ENCODE results near the gene OASL. TPM values are rescaled to one million over a fixed set of nuclear protein-coding genes. Genes with fewer than 3 reads are reported as not detected.

Gene OASL
- total and polyA plus RNA-seq, 9 of the 15 experiments (the other 6 are each of a cell fraction or from before 2014, with no cell fraction given) = 0.14 TPM; not detected in 8

DNA sequence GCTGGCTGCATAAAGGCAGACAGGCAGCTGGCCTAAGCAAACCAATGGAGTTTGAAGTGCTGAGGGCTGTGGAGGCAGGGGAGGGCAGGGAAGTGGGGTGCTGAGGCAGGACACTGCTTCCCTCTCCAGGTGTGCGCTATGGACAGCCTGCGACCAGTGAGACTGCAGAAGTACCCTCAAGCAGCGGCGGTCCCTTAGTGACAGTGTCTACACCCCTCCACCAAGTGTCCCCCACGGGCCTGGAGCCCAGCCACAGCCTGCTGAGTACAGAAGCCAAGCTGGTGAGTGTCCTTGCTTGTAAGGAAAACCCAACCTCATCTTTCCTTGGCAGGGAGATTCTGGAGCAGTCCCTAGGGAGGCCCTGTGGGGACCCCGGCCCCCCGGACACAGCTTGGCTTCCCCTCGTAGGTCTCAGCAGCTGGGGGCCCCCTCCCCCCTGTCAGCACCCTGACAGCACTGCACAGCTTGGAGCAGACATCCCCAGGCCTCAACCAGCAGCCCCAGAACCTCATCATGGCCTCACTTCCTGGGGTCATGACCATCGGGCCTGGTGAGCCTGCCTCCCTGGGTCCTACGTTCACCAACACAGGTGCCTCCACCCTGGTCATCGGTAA, 42.8 kb downstream of the OASL start (continued):
- TF ChIP-seq, protein P1, sequence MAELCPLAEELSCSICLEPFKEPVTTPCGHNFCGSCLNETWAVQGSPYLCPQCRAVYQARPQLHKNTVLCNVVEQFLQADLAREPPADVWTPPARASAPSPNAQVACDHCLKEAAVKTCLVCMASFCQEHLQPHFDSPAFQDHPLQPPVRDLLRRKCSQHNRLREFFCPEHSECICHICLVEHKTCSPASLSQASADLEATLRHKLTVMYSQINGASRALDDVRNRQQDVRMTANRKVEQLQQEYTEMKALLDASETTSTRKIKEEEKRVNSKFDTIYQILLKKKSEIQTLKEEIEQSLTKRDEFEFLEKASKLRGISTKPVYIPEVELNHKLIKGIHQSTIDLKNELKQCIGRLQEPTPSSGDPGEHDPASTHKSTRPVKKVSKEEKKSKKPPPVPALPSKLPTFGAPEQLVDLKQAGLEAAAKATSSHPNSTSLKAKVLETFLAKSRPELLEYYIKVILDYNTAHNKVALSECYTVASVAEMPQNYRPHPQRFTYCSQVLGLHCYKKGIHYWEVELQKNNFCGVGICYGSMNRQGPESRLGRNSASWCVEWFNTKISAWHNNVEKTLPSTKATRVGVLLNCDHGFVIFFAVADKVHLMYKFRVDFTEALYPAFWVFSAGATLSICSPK (IDR thresholded peaks at IDR 0.05; ENCODE audit: borderline replicate concordance) = no peak
- TF ChIP-seq NBN (IDR thresholded peaks at IDR 0.05; ENCODE audit: low read depth) (no peak), ZNF143 (CRISPR knock-in tag; IDR thresholded peaks at IDR 0.05) (no peak)

- Histone ChIP-seq H3K9me3 (replicated peaks; ENCODE audit: control insufficient read depth, insufficient read depth, low read depth, low read length) (no peaks in the 10 kb centered on the region), H2AFZ (ENCODE audit: low read depth, low read length) (no peak overlapping the region), H3K4me1 (replicated peaks in 1 of 2; ENCODE audit: control insufficient read depth in 2 of 2, insufficient read depth in 2 of 2, low read length in 2 of 2) (peaks cover 0 to 12% of the 10 kb centered on the region in 2 experiments; a peak in 2 of 5 replicates), H3K27me3 (ENCODE audit: control insufficient read depth in 2 of 2, insufficient read depth in 2 of 2, low read length in 2 of 2) (peaks cover under 1 to 31% of the 10 kb centered on the region in 2 experiments; a peak in 3 of 5 replicates), H3K4me2 (ENCODE audit: insufficient read depth, low read length) (no peak overlapping the region), H3K9ac (ENCODE audit: insufficient read depth in 1 of 2, low read depth in 2 of 2, low read length in 2 of 2) (no peak overlapping the region), H3K27ac (ENCODE audit: extremely low read depth, low read depth, low read length) (no peak overlapping the region), H3K79me2 (ENCODE audit: control insufficient read depth, insufficient read depth, low read length) (no peaks in the 10 kb centered on the region), H3K9me1 (ENCODE audit: control insufficient read depth, insufficient read depth, low read length) (no peaks in the 10 kb centered on the region), H3K4me3 (no peak overlapping the region), H4K20me1 (replicated peaks; ENCODE audit: control insufficient read depth, insufficient read depth, low read length) (no peaks in the 10 kb centered on the region; the same call in 1 of the 2 replicates), H3K36me3 (ENCODE audit: control insufficient read depth, insufficient read depth, low read length) (no peaks in the 10 kb centered on the region)
- no peak for DNase-seq (ENCODE audit: extremely low read depth in 1 of 4, low spot score in 3 of 4)
- no peak for FAIRE-seq
- ChIA-PET POLR2A (no interaction called here), CTCF (ENCODE audit: low intra/inter-chr PET ratio) (no interaction called here)
- in situ Hi-C loops (cut with MboI) (no loop called here), intact Hi-C loops (cut with micrococcal nuclease) (no loop called here)
- no peak for ATAC-seq
- WGBS (ENCODE audit: insufficient coverage, low coverage, missing lambda C conversion rate) = 4% methylated on average over 2 of the region's 2 CpGs
- BruUV-seq (replicated peaks) = no TSS peak
- TF ChIP-seq TOE1 (IDR thresholded peaks at IDR 0.05; ENCODE audit: borderline replicate concordance) (peak; percentile 41; the same call in 1 of the 2 replicates), TOE1 (CRISPR knock-in tag; IDR thresholded peaks at IDR 0.05; ENCODE audit: borderline replicate concordance, low read depth) (no peak), HDAC3 (IDR thresholded peaks at IDR 0.05; ENCODE audit: borderline replicate concordance, partially characterized antibody) (peak; percentile 37), NEUROD1 (IDR thresholded peaks at IDR 0.05; ENCODE audit: borderline replicate concordance, low read depth, low read length, partially characterized antibody) (peak; percentile 95), ZBTB5 (IDR thresholded peaks at IDR 0.05) (no peak), GTF3C2 (IDR thresholded peaks at IDR 0.05; ENCODE audit: borderline replicate concordance, extremely low read depth, insufficient read length) (no peak)
These were observed 44.3 kb downstream of the OASL start for GRCh38 chr12:120994589-120995337.
